Erythroblast (primary cell): ENCODE results near the gene HOXA6.

Experiments
- GATA1 ChIP-seq: IDR thresholded peaks from 2 replicates; pipeline ENCODE4 v1.6.1; 2011; ENCODE audit warnings: low read depth, mild to moderate bottlenecking, control low read depth, low read length, moderate library complexity
- POLR2A ChIP-seq: IDR thresholded peaks from 2 replicates; pipeline ENCODE4 v1.6.1; 2011; ENCODE audit warnings: mild to moderate bottlenecking, low read length

DNA sequence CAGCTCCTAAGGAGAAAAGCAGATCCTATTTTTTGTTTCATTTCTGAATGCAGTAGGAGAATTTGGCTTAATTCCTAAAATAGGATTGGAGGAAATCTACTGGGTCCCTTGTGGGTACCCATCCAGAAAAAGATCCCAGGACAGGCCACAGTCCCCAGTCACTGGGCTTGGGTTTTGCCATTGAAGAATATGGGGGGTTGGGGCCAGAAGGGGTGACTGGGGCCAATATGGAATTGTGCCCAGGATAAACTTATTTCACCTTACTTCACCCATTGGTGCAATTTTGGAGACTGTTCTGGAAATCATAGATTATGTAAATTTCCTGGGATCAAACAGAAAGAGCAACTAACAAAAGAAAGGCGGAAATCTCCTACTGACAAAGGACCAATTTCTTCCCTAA, 9.1 kb downstream of the HOXA6 start:
- TF ChIP-seq POLR2A (no peak), GATA1 (no peak)
